GM19238 (cell line): ENCODE measurements around the gene PCDHGC3.

Source experiments
- DNase-seq: peaks from one replicate; pipeline ENCODE4 v3.0.0; 2011; ENCODE audit warnings: low spot score; ENCODE audit not compliant: insufficient read length

PCDHGC3 gene

DNA sequence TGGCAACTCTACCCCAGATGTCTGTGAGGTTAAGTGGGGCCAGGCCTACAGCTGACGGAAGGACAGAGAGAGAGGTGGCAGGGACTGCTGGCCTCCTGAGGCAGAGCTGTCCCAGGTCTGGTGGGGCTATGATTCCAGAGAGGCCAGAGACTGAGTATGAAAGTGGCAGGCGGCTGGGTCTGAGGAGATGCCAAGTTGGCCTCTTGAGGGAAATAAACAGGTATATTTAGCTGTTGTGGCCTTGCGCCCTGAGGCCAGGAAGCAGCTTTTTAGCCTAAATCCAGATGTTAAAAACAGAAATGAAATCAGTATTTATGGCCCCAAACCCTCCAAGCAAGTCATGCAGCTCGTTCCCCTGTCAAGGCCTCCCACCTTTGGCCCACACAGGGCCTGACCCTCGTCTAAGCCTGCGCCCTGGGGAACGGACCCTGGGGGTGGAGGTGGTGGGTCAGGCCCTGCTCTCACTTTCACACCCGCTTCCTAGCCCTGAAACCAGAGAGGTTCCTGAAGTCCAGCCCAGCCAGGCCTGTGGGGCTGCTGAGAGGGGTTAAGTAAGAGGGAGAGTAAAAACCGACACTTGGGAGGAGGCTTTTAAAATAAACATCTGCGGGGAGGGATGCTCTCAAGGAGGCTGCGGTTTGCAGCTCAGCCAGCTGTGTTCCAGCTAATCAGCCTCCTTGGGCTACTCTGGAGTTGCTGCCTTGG is 31.8 kb downstream of the PCDHGC3 start:
- DNase-seq = no peak

DNA sequence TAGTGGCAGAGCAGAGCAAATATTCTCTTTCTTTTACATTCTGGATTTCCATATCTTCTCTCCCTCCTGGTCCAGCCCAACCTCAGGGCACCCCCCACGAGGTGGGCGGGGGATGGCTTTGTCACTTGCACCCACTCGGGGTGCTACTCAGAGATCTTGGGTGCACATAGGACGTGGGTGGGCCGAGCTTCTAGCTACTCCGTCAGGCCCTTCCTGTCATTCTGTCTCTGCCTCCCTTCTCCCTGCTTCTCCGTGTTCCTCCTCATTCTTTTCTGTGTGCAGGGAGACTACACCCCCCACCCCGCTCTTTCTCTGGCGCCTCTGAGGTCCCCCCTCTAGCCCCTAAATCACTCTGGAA is 32.7 kb downstream of the PCDHGC3 start:
- no peak for DNase-seq

DNA sequence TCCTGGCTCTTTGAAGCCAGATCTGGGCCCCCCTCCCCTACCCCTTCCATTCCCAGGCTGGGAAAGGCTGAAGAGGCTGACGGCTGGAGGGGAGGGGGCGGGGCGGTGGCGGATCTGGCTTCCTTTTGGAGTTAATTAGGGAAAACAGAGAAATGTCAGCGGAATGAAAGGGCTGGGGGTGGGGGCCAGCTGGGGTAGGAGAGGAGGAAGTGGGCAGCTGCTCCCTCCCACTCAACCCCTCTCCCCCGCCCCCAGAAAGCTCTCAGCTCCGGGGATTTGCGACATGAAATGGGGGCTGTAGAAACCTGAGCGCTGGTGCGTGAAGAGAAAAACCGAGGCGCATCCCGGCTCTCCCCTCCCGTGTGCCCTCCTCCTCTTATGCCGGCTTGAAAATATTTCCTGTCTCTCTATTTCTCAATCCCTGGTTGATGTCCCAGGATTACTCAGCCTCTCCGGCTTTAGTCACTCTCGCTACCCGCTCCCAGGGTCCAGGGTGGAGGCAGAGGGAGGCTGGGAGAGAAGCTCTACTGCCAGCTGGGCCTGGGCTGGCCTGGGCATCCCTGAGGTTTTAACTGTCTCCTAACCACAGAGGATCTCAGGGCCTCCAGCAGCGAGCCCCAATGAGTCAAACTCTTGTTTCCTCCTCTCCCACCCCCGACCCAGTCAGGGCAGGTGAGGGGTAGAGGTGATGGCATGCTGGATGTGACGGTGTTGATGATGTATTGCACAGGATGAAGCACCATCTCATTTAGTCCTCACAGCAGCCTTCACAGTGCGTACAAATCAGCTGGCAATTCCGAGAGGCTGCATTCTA is 33.2 kb downstream of the PCDHGC3 start:
- no peak for DNase-seq

DNA sequence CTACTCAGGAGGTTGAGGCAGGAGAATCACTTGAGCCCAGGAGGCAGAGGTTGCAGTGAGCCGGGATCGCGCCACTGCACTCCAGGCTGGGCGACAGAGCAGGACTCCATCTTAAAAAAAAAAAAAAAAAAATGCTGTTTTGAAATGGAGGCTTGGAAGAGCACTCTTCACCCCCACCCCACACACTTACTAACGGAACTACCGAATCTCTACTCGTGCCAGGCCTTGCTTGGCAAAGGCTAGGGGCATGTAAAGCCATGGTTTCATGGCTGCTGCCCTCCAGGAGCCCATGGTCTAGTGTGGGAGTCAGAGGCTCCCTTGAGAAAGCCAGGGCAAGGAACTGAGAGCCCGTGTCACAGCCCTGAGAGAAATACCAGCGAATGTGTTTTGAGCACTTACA is 34.4 kb downstream of the PCDHGC3 start:
- DNase-seq = no peak

DNA sequence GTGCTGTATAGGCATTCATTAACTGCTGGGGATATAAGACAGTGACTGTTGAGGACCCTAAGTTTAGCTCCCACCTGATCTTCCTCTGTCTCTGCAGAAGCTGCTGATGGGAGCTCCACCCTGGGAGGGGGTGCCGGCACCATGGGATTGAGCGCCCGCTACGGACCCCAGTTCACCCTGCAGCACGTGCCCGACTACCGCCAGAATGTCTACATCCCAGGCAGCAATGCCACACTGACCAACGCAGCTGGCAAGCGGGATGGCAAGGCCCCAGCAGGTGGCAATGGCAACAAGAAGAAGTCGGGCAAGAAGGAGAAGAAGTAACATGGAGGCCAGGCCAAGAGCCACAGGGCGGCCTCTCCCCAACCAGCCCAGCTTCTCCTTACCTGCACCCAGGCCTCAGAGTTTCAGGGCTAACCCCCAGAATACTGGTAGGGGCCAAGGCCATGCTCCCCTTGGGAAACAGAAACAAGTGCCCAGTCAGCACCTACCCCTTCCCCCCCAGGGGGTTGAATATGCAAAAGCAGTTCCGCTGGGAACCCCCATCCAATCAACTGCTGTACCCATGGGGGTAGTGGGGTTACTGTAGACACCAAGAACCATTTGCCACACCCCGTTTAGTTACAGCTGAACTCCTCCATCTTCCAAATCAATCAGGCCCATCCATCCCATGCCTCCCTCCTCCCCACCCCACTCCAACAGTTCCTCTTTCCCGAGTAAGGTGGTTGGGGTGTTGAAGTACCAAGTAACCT is 35.3 kb downstream of the PCDHGC3 start:
- DNase-seq = no peak

DNA sequence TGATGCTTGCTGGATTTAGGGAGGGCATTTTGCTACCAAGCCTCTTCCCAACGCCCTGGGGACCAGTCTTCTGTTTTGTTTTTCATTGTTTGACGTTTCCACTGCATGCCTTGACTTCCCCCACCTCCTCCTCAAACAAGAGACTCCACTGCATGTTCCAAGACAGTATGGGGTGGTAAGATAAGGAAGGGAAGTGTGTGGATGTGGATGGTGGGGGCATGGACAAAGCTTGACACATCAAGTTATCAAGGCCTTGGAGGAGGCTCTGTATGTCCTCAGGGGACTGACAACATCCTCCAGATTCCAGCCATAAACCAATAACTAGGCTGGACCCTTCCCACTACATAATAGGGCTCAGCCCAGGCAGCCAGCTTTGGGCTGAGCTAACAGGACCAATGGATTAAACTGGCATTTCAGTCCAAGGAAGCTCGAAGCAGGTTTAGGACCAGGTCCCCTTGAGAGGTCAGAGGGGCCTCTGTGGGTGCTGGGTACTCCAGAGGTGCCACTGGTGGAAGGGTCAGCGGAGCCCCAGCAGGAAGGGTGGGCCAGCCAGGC is 36.1 kb downstream of the PCDHGC3 start:
- DNase-seq = no peak

DNA sequence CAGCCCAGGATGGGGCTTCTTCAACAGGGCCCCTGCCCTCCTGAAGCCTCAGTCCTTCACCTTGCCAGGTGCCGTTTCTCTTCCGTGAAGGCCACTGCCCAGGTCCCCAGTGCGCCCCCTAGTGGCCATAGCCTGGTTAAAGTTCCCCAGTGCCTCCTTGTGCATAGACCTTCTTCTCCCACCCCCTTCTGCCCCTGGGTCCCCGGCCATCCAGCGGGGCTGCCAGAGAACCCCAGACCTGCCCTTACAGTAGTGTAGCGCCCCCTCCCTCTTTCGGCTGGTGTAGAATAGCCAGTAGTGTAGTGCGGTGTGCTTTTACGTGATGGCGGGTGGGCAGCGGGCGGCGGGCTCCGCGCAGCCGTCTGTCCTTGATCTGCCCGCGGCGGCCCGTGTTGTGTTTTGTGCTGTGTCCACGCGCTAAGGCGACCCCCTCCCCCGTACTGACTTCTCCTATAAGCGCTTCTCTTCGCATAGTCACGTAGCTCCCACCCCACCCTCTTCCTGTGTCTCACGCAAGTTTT is 36.7 kb downstream of the PCDHGC3 start:
- peak; percentile 66 for DNase-seq

DNA sequence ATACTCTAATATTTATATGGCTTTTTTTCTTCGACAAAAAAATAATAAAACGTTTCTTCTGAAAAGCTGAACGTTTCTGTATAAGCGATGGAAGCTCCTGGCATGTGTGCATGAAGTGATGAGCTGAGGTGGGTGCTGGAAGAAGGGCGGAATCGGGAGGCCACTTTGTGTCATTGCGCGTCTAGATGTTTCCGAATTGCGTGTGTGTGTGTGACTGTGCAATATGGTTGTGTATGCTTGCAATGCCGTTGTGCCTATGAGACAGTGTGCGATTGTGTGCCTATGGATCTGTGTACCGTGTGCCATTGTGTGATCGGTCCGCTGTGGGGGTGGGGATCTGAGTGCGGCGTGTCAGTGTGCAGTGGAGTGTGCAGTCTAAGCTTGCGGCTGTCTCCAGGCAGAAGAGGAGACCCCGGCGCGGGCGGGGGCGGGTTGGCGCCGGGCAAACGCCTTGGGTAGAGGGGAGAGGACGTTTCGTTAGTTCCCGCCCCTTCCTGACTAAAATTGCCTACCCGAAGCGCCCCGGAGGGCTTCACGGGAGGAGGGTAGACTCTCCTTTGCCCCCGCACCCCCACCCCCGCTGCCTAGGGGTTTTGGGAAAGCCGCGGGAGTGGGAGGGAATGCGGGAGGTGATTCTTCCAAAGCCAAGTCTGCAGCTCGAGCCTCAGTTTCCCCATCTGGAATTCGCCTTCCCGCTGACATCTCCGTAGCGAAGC is 37.3 kb downstream of the PCDHGC3 start:
- DNase-seq = no peak

DNA sequence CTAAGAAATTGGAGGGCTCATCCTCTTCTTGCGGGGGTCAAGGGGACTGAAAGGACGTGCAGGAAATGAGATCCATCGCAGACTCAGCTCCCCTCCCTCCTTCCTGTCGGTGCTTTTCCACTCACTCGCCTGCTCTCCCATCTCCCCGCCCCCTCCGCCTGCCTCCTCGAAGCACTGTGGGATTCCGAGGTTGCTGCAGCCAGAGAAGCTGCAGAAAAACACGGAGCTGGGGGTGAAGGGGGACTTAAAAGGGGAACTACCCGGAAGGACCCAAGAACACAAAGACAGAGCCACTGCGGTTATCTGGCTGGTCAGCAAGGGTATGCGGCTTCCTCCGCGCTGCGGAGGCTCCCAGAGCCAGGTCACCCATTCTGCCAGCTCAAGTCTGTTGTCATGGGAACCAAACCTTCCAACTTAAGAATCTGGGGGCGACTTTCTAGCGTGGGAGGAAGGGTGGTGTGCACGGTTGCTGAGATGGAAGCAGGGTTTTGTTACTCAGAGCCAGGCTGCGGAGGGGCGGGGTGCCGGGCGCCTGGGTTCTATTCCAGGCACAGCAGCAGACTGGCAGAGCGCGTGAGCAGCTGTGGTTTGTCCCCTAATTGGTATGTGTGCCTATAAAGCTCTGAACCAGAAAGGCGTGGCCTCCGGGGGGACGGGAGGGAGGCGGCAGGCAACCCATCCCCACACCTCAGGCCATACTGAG is 38.0 kb downstream of the PCDHGC3 start:
- no peak for DNase-seq

DNA sequence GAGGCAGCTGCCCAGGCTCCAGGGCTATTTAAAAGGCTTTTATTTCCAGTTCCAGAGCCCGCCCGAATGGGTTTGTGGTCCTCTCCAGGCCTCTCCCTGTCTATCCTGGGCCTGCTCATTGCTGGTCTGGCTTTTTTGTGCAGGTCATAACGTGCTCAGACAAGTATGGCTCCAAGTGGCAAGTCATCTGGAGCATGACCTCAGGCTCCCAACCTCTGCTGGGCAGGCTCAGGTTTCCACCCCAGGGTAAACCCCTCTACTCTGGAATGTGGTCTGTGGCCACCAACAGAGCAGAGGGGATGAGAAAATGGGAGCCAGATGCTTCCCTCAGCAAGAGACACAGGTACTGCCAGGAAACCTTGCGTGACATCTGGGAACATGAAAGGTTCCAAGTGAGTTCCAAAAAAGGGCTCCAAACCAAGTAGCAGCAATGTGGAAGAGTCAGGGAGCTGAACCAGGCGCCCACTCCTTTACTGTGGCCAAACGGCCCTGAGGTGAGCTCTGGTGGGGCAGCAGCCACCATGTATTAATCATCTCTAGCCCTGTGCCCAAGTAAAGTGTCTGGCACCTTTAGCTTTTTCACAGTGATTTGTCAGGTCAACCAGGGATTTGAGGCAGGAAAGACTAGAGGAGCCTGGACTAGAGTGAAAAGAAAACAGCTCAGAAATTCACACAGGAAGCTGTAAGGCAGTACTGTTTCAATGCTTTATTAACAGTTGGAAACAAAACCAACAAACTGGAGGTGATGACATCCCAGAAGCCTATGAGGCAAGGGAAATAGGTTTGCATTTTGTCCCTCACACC is 38.8 kb downstream of the PCDHGC3 start:
- DNase-seq = no peak

DNA sequence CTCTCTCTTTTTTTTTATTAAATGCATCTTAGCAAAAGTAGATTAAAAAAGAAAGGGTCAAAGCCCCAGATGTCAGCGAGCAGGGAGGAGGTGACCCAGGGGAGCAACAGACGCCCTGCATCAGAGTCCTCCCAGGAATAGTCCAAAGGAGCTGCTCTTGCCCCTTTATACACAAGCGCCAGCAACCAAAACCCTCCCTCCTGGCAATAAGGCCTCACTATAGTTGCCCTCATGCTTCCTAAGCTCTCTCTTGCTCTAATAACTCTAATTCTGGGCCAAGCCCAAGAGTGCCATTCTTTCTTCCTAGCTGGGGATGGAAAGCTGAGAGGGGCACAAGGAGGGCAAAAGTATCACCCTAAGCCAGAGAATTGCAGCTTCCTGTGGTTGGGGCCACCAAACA is 39.4 kb downstream of the PCDHGC3 start:
- DNase-seq = no peak

DNA sequence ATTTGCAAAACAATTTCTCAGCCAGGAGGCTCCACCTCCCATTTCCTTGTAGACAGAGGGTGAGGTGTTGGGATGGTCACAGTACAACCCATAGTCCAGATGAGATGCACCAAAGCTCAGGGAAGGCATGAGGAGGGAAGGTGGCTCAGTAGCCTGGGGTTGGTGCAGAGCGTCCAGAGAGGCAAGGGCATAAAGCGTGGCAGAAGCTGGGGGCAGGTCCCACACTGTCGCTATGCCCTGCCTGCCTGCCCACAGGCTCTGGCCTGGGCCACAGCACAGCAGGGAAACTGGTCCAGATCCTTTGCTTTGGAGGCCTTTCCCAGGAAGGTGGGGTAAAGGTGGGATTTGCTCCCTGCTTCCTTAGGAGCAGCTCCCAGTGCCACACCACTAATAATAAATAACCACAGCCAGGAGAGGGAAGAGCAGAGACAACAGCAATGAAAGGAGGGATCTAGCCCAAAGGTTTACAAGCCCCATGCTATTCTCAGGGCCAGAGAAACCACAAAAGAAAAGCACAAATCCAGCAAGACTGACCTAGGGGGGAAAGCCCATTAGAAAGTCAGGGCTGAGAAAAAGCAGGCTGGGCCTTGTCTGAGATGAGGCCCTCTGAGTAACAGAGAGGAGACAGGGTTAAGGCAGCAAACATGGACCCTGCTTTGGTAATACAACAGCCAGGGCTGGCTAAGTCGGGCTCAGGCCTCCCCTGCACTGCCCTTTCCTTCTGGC is 40.3 kb downstream of the PCDHGC3 start:
- DNase-seq = no peak

DNA sequence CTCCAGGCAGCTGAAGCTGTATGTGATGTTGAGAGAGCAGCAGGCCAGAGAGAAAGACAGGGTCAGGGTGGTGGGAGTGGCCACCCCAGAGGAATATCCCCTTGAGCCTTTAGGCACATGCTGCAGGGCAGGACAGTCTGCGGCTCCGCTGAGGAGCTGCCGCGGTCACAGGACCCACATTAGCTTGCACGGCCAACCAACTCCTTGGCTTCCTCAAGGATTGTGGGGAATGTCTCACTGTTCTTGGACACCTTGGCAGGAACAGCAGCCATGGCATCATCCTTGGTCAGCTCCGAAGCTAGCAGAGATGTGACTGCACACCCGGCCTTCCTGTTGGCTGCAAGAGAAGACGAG is 40.9 kb downstream of the PCDHGC3 start:
- no peak for DNase-seq

DNA sequence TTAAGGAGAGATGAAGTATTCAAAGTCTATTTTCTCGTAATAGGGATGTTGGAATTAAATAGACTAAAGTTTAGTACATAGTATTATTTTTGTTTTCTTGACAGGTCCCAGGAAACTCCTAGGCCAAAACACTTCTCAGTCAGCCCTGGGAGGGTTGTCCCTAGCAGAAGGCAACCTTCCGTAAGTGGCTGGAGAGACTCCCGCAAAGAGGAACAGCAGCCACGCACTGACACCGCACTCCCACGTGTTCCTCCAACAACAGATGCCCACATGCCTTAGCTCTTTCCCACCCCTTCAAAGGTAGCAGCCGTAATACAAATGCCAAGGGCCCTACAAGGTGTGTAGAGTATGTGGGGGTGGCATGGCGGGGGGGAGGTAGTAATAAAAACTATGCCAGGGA is 41.5 kb downstream of the PCDHGC3 start:
- no peak for DNase-seq

DNA sequence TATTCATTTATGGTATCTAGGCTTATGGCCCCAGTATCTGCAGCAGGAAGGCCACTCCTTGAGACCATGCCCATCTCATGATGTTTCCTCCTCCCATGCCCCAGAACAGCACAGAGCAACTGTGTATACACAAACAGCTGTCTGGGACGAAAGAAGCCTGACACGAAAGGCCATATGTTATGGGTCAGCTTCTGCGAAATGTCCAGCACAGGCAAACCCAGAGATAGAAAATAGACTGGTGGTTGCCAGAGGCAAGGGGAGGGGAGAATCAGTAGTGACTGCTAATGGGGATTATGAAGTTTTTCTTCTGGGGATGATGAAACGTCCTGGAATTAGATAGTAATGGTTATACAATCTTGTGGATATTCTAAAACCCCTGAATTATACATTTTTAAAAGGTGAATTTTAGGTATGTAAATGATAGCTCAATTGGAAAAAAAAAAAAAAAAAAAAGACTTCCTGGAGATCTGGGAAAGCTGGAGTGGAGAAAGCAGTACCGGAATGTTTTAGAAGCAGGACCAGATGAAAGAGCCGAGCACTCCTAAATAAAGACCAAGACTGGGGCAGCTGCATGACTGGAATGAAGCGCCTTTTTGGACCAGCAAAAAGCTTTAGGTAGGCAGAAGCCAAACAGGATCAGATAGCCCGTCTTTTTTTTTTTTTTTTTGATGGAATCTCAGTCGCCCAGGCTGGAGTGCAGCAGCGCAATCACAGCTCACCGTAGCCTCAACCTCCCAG is 42.3 kb downstream of the PCDHGC3 start:
- no peak for DNase-seq

DNA sequence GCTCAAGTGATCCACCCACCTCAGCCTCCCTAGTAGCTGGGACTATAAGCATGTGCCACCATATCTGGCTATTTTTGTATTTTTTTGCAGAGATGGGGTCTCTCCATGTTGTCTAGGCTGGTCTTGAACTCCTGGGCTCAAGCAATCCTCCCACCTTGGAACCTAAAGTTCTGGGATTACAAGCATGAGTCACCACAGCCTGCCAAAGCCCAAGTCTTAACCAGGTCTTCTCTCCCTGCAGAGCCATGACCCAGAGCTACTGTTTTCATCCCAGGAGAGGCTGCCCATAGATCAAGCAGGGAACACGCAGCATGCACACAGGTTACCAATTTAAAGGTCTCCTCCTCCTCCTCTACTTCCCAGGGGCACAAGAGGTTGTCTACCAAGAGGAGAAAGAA is 42.9 kb downstream of the PCDHGC3 start:
- DNase-seq = no peak

DNA sequence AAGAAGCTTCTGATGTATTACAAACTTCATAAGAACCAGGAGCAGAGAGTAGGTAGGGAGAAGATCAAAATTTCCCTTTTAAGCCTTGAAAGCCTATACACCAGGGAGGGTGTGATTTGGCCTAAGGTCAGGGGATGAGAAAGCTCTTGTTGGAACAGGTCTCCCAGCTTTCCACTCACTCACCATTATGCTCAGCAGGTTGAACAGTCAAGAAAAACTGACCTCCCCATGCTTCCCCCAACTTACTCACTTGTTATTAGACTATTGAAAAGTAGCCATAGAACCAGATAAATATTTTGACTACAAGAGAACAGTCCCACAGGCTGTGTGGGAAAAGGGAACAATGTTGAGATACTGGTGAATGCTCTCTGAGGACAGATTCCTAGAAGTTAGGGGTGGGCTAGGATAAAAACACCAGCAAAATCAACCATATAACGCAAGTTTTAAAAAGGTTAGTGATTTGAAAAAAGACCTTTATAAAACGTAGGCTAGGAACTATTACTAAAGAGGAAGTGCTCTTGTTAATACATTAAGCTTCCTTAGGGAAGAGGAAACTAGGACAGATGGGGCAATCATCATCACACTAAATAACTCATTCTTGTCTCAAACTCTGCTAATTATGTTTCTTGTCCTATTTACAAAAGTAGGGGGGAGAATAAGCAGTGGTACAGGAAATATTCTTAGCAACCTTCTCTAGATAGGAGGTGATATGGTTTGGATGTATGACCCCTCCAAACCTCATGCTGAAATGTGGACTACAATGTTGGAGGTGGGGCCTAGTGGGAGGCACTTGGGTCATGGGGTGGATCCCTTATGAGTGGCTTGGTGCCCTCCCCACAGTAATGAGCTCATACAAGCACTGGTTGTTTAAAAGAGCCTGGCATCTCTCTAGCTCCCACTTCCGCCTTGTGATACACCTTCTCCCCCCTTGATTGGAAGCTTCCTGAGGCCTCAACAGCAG is 44.1 kb downstream of the PCDHGC3 start:
- no peak for DNase-seq
